HT1080 (cell line): Measurements from ENCODE around the gene RTN4RL1. TPM values are rescaled to one million over a fixed set of nuclear protein-coding genes. Genes with fewer than 3 reads are reported as not detected.
"Not testable (repeated sequence)": the region's sequence is repeated elsewhere in the genome, so short reads cannot be mapped to it uniquely, and the experiment has no call there.

Source experiments
- DNase-seq: peaks from one replicate; pipeline ENCODE4 v3.0.0-alpha.2; 2015; ENCODE audit warnings: low read depth
- total RNA-seq: library from RNA; depleted of rRNA; stranded (reverse); fragments of >200 nt; shearing (Covaris generic); gene quantifications from 2 replicates; pipeline ENCODE4 v1.2.3, GENCODE V29; 2014

RTN4RL1 gene
- total RNA-seq, 1 experiment from 2014 or later: 5.6 TPM

DNA sequence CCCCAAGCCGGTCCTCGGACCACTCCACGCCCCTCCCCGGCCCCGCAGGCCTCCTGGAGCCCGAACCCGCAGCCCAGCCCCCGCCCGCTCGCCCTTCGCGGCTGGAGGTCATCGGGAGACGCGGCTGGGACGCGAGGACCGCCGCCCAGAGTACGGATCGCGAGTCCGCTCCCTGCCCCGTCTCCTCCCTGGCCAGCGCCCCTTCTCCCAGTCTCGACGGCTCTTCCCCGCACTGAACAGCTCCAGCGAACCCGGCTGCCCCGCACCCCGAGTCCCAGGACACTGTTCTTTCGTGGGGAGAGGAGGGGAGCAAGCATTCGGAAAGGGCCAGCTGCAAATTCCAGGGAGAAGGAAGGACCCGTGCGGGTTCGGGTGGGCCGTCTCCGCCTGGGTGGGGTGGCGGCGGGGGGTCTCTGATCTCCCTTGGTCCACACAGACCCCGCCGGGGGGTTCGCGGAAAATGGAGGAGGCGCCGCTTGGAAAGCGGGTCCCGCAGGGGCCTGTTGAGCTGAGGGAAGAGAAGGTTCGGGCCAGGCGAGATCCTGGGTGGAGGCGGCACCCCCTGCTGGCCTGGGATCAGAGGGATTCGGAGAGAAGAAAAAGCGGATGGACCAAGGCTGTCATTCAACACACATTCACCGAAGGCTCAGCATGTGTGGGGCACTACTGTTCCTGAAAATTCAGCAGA is 632 bp upstream of the RTN4RL1 start:
- peak; percentile 75 for DNase-seq

DNA sequence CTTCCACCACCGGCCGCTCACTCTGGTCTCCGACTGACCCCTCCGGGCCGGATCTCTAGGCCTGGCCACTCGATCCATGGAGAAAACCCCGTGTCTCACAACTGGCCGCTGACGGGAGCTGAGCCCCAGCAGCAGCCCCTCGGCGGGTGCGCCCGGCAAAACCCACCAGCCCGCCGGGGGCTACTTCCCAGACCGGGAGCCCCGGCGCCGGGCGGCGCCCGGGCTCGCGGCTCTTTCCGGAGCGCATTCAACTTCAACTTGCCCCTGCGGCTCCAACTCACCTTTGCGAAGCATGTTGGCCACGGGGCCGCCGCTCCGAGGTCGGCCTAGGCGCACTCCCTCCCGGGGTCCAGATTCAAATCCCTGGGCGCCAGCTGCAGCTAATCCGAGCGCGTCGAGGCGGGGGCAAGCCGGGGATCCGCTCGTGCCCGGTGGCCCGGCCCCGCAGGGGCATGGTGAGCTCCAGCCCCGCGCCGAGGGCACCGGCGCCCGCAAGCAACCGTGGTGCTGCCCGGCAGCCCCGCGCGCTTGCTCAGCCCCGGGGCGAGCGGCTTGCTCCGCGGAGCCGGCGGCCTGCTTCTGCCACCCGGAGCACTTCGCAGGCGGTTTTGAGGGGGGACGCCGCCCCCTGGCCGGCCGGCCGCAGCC is 438 bp downstream of the RTN4RL1 start:
- DNase-seq: no peak

DNA sequence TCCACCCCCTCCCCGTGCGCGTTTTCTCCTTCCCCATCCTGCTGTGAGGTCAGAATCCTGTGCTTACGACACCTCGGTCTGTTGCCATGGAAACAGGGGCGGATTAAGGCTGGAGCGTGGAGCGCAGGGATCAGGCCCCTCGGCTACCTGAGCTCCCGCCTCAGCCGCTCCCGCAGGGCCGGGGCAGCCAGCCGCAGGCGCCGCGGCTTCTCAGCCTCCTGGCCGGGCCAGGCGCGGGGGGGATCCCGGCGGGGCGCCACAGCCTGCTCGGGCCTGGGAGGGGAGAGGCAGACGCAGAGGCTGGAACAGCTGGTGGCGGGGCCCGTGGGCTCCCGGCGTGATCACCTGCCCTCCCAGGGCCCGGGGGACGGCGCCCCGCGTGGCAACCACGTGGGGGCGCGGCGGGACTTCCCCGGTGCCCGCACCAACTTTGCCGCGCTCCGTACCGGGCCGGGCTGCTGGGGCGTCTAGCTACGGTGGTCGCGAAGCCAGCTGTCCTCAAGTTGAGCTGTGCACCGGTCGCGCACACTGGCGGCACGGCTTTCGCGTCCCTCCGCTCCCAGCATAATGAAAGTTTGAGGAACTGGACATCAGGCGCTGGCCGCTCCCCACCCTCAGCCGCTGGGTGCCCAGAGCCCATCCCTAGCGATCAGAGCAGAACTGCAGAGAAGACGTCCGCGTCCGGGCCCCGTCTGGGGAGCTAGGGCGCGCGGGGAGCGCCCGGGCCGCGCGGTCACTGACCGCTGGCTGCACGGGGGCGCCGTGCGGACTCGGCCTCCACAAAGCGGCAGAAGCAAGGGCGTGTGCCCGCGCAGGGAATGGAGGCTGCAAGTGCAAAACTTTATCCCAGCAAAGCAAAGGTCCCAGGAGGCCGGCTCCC is 1.2 kb downstream of the RTN4RL1 start:
- no peak for DNase-seq

DNA sequence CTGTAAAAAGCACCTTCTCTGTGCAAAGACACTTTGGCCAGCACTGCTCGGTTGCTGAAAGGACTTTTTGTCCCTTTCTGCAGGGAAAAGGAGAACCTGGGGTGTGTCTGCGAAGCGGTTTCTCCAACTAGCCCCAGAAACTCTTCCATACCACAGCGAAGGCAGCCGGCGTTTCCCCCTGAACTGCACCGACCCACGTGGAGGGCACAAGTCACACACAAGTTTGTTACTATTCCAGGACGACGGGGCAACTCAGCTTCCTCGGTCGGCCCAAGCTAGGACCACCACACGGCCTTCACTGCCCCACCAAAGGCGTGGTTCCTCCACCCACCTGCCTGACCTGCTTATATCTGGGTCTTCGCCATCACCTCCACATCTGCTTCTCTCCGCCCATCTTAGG is 1.9 kb downstream of the RTN4RL1 start:
- no peak for DNase-seq

DNA sequence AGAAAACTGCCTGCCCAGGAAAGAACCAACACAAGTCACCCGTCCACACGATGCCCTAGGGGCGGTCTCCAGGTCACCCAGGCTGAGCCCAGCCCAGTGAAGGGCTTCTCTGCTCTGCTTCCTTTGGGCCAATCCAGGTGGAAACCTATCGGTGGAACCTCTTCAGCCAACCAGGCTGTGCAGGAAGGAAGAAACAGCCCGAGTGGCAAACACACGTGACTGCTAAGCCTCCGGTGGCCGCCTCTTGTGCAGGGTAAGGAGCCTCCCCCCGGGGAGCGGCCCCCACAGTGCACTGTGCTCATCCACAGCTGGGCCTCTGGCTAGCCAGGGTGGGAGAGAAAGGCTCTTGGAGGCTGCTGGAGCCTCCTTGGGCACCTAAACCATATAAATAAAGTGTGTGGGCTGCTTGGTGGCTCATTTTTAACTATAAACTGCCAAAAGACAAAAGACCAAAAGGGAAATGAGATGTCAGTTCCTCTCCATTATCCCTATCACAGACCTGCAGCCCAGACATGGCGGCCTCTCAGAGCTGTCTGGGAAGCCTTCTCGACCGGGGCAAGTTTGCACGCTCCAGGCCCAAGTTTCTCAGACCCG is 2.4 kb downstream of the RTN4RL1 start:
- DNase-seq: no peak

DNA sequence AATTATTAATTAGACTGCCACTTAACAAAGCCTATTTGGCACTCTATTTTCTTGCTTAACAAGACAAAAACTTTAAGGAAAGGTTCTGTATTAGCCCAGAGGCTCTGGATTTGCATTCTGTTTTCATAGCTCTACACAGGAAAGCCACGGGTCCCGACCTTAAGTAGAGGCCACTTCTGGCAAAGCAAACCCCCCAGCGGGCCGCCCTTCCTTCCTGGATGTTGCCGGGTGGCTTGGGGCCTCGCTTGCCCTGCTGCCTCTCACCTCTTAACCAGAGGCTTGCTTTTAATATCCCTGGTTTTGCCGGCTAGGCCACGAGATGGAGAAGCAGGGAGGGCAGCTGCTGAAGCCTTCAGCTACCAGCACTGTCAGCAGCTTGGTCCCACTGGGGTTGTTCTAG is 4.4 kb downstream of the RTN4RL1 start:
- DNase-seq: no peak

DNA sequence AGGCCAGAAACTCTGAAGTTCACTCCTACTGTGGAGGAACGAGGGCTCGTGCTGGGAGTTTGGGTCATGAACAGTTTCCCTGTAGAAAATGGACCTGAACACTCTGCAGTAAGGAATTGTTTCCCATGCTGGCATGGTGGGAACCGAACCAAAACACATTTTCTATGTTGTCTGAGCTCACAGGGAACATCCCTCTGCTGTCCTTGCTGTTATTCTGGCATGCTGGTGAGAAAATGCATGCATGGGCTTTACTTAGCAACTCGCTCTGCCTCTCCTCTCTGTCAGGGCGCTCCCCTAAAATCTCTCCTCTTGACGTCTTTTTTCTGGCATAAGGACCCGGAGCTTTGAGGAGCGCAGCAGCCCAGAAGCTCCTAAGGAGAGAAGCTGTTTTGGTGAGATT is 5.4 kb downstream of the RTN4RL1 start:
- DNase-seq: no peak

DNA sequence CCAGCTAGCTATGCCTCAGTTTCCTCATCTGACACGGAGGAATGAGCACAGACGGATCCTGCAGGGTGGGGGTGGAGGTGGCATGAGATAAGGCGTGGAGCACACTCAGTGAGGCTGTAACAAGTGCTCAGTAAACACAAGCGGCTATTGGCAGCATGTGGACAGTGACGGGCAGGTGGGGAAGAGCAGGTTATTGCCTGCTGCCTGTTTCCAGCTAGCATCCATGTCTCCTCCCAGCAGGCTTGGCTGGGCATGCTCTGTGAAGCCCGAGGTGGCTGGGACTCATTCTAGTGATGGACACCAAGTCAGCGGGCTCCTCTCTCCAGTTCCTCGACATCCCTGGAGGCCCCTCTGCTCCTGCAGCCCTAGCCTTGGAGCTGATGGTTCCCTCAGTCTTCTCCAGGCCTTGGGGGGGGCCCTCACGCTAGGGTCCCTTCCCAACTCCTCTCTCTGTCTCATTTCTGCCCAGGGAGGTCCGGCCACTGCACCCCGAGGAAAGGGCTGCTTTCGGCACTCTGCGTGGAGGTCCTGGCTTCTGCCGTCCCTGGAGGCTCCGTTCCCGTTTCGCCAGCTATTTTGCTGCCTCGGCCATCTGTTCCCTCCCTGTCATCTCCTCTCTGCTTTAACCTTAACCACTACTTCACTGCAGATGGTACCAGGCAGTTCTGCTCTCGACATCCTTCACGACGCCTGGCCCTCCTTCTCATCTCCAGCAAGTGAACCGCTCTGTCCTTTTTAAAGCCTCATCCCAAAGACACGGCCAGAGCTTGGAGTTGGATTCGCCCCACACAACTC is 6.2 kb downstream of the RTN4RL1 start:
- DNase-seq: no peak

DNA sequence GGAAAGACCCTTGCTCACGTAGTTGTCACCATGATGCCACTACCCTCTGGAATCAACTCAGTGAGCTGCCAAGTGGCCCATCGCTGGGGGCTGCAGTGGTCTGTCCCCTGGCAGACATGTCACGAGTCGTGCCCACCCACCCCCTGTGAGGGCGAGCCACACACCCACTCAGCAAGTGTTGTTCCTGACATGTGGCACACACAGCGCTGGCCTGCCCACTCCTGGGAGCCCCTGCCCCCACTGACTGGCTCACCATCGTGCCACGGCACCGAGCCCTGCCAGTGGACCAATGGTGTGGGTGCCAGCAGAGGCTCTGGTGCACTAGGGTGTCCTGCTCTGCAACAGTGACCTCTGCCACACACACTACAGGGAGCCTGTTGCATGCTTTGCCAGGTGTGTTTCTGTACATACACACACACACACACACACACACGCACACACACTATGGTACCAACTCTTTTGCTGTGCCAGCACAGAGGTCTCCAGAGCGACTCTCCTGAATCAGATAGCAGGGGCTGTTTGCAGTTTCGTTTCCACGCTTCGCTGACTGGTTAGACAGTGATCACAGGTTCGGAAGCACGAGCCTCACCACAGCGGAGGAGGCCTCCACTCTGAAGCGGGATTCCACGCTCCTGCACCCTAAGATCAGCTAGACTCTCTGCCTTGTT is 7.7 kb downstream of the RTN4RL1 start:
- DNase-seq: no peak

DNA sequence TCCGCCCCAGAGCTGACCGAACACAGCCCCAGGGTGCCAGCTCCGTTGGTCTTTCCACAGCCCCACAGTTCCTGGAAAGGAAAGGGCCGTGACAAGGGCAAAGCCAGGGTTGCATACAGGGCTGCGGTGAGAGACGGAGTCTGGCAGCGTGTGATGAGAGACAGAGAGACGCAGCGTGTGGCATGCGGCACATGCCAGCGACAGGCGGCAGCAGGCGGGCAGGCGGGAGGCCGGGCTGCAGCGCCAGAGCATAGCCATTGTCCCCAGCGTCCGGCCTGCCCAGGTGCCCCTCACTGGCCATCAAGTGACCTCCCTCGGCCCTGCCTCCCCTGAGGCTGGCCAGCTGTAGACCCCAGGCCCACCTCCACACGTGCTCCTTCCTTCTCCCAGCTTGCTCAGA is 8.6 kb downstream of the RTN4RL1 start:
- no peak for DNase-seq

DNA sequence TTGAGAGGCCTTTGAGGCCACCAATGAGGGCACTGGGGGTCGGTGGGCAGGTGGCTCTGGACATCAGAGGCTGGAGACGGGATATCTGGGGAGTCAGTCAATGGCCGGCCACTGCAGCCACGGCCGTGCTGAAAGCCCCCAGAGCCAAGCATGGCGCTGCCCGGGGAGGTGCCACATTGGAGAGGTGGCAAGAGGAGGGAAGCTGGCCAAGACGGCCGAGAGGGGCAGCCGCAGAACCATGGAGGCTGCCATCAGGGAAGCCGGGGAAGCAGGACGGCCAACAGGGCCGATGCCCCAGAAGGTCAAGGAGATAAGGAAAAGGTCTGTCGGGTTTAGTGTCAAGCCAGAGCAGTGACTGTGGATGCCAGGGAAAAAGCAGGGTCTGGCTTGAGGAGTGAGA is 9.8 kb downstream of the RTN4RL1 start:
- no peak for DNase-seq

DNA sequence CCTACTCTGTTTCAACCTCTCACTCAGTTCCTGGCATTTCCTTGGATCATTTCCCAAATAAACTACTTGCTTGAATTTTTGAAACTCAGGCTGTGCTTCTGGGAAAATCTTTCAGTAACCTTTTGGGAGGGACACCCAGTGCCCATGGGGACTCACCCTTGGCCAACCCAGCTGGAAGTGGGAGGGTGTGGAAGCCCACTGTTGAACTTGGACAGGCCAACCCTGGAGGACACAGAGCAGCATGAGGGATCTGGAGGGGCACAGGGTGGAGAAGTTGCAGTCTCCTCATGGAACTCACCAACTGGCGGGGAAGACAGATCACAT is 11.2 kb downstream of the RTN4RL1 start:
- DNase-seq: no peak

DNA sequence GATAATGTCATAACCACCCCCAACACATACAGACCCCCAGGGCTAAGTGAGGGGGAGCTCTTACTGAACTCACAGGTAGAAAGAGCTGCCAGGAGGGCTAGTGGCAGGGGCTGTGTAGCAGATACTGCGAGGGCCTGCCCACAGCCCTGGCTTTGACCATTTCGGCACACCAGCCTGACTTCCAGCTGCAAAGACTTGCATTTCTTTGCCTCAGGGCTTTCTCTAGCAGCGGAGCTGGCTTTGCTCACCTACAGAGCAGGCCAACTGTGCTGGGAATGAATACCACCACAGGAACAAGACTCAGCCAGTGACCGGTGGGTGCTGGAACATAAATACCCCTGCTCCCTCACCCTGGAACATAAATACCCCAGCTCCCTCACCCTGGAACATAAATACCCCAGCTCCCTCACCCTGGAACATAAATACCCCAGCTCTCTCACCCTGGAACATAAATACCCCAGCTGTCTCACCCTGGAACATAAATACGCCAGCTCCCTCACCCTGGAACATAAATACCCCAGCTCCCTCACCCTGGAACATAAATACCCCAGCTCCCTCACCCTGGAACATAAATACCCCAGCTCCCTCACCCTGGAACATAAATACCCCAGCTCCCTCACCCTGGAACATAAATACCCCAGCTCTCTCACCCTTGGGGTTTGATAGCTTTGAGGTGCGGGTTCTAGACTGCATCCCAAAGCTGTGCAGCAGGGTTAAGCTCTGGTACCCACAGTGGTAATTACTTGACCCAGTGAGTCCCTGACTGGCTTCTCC is 11.7 kb downstream of the RTN4RL1 start:
- DNase-seq: not testable (repeated sequence)

DNA sequence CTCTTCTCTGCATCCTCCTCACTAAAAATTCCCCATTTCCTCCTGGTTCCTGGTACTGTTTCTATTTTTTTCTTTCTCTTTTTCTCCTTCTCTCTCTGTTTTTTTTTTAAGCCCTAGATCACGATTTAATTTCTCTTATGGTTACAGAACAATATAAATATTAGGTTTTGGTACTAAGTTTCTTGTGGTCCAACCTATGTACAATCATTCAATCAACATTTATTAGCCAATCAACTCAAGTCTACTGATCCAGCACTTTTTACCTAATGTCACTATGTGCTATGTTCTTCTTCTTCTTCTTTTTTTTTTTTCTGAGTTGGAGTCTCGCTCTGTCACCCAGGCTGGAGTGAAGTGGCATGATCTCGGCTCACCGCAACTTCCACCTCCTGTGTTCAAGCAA is 12.6 kb downstream of the RTN4RL1 start:
- DNase-seq: no peak

DNA sequence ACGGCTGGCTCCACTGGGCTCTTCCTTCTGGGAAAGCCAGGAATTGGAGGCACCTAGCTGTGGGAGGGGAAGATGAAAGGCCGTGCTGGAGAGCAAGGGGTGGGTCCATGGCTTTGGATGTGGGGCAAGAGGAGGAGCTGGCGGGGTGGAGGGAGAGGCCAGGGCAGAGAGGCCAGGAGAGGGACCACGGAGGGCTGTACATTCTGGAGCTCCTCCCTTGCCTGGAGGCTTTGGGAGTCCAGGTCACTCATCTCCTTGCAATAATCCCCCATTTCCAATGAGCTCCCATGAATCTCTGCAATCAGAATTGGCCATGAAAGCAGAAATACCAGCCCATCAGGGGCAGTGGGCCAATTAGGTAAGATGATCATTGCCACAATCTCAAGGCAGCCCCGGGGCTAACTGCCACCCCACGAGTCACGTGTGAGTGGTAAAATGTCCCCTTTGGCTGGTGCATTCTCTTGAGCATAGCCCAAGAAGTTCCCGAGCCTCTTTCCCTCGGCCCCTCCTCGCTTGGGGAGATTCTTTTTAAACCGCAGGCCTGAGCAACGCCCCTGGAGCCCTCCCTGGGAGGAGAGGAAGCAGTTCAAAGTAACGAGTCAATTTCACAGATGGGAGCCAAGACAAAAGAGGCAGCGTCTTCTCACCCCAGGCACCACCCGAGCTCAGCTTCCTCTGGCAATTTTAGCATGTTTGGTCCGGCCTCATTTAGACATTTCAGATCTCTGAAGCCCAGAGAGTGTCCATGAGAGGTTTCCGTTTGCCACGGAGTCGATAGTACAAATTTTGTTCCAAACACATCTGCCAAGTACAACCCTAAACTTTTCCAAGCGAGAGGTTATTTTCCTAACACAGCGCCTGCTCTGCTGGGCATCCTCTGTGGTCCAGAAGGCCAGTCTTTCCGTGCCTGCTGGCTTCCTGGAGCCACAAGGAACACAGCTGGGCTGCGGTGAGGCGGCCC is 13.4 kb downstream of the RTN4RL1 start:
- peak; percentile 60 for DNase-seq

DNA sequence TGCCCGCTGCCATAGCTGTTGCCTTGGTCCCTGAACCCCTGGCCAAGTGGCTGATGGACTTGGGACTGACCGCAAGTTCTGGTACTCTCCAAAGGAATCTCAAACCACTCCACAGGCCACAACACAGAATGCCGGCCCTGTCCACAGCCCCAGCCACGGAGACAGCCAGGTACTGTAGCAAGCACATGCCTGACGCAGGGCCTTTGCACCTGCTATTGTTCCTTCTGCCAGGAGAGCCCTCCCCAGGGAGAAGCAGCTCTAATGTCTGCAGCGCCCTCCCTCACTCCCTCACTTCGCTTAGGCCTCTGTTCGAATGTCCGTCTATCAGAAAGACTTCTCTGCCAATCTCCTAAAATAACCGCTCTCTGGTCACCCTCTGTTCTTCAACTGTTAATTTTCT is 15.4 kb downstream of the RTN4RL1 start:
- DNase-seq: no peak

DNA sequence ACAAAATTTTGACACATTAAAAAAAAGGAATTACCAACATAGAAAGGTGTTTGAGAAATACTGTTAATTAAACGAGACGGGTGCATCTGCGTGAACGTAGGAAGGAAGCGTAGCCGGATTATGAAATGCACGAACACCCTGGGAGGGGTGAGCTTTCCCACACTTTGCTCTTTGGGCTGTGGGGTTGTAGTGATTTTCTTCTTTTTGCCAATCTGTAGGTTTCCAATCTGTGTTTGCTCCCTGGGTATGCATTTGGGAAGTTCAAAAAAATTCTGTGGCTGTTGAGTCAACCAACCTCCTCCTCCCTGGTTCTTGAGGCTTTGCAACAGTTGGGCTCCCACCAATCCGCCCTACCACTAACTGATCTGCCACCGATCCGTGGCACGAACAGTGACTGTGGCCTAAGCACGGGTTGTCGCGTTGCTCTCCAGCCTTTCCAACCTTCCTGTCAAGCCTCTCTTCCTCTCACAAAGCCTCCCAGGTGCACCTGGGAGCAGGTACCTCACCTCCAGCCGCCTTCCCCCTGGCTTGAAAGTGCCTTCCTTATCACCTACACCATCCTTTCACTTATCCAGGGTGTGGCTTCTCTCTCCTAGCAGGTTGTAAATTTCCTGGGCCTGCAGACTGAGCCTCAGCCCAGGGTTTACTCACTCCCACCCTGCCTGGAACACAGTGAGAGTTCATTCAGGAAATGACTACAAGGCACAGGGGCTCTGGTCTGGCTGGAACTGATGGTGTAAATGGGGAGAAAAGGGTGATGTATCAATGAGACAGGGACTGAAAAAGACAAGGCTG is 16.6 kb downstream of the RTN4RL1 start:
- peak; percentile 52 for DNase-seq

DNA sequence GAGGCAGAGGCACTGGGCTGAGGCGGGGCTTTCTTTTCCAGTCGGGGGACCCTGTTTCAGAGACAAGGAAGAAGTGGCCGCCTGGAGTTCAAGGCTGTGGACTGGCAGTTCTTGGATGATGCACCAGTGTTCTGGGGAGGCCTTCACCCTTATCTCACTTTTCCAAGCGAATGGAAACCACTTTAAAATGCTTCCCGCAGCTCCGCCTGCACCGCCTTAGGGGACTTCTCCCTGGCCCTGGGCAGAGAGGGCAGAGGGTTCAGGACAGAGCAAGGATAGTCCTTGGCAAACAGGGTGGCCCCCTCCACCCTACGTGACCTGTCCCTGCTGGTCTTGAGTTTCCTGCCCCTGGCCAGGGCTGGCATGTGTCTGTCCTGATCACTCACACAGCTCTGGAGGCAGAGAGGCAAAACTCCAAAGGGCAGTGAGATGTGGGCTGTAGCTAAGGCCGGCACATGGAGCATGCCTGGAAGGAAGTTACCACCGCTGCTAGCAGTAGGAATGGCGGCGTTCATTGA is 20.6 kb downstream of the RTN4RL1 start:
- DNase-seq: no peak
